Measurements from ENCODE around the gene TRAPPC3.
A peak's percentile ranks its signal among the peaks of the same experiment; 100 is the strongest.

TRAPPC3 gene

DNA sequence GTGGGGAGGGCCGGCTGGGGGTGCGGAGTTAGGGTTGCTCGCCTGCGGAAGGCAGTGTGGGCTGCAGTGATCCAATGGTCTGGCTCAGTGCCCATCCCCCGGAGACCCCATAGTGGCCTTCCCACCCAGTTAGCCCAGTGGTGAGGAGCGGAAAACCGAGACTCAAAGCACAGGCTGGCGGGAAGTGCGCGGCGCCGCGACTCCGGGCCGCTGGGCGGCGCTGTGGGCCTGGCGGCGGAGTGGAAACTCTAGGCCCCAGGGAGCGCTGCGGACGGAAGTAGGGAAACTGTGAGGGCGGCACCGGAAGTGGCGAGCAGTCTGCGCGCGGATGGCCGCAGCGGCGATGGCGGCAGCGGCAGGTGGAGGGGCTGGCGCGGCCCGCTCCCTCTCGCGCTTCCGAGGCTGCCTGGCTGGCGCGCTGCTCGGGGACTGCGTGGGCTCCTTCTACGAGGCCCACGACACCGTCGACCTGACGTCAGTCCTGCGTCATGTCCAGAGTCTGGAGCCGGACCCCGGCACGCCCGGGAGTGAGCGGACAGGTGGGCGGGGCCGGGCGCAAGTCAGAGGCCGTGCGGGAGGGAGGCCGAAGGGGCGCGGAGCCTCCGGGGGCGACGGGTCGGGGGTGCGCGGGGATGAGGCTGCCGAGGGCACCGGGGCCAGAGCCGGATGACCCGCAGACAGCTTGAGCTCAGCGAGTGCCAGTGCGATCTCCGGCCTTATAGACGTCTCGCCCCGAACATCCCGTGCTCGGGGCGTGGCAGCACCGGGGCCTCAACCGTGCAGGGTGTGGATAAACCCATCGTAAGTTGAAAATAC is 60.5 kb downstream of the TRAPPC3 start, which contains the start of gene ADPRS (continued):
- TF ChIP-seq ZNF664 (tag by site-specific recombination; IDR thresholded peaks at IDR 0.05) (peak; percentile 6; the same call in 1 of the 2 replicates), ZNF140 (tag by site-specific recombination; IDR thresholded peaks at IDR 0.05) (no peak), ZNF2 (tag by site-specific recombination; IDR thresholded peaks at IDR 0.05) (peak; percentile 86), RBAK (tag by site-specific recombination; IDR thresholded peaks at IDR 0.05) (no peak), ZNF677 (tag by site-specific recombination; IDR thresholded peaks at IDR 0.05) (no peak), SP7 (tag by site-specific recombination; IDR thresholded peaks at IDR 0.05) (peak; percentile 91), ZNF214 (tag by site-specific recombination; IDR thresholded peaks at IDR 0.05; ENCODE audit: borderline replicate concordance) (no peak), ZNF561 (tag by site-specific recombination; IDR thresholded peaks at IDR 0.05; ENCODE audit: borderline replicate concordance) (peak; percentile 98), SETDB1 (IDR thresholded peaks at IDR 0.05; ENCODE audit: insufficient read length, low read length) (no peak), ZNF791 (tag by site-specific recombination; IDR thresholded peaks at IDR 0.05) (no peak), ZNF707 (tag by site-specific recombination; IDR thresholded peaks at IDR 0.05) (no peak), ZNF37A (tag by site-specific recombination; IDR thresholded peaks at IDR 0.05) (no peak), ZNF23 (tag by site-specific recombination; IDR thresholded peaks at IDR 0.05; ENCODE audit: borderline replicate concordance) (no peak), ZNF558 (tag by site-specific recombination; IDR thresholded peaks at IDR 0.05) (no peak), ZNF629 (tag by site-specific recombination; IDR thresholded peaks at IDR 0.05) (peak; percentile 97), ZNF549 (tag by site-specific recombination; IDR thresholded peaks at IDR 0.05) (no peak), ZSCAN23 (tag by site-specific recombination; IDR thresholded peaks at IDR 0.05) (no peak), SCRT1 (tag by site-specific recombination; IDR thresholded peaks at IDR 0.05; ENCODE audit: borderline replicate concordance) (peak; percentile 83; the same call in 1 of the 2 replicates), ZXDB (tag by site-specific recombination; IDR thresholded peaks at IDR 0.05) (peak; percentile 96), ZNF350 (tag by site-specific recombination; IDR thresholded peaks at IDR 0.05) (no peak)
- TF ChIP-seq, protein P1, sequence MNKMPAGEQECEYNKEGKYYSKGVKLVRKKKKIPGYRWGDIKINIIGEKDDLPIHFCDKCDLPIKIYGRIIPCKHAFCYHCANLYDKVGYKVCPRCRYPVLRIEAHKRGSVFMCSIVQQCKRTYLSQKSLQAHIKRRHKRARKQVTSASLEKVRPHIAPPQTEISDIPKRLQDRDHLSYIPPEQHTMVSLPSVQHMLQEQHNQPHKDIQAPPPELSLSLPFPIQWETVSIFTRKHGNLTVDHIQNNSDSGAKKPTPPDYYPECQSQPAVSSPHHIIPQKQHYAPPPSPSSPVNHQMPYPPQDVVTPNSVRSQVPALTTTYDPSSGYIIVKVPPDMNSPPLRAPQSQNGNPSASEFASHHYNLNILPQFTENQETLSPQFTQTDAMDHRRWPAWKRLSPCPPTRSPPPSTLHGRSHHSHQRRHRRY (tag by site-specific recombination; IDR thresholded peaks at IDR 0.05): no peak
- TF ChIP-seq, protein P2, sequence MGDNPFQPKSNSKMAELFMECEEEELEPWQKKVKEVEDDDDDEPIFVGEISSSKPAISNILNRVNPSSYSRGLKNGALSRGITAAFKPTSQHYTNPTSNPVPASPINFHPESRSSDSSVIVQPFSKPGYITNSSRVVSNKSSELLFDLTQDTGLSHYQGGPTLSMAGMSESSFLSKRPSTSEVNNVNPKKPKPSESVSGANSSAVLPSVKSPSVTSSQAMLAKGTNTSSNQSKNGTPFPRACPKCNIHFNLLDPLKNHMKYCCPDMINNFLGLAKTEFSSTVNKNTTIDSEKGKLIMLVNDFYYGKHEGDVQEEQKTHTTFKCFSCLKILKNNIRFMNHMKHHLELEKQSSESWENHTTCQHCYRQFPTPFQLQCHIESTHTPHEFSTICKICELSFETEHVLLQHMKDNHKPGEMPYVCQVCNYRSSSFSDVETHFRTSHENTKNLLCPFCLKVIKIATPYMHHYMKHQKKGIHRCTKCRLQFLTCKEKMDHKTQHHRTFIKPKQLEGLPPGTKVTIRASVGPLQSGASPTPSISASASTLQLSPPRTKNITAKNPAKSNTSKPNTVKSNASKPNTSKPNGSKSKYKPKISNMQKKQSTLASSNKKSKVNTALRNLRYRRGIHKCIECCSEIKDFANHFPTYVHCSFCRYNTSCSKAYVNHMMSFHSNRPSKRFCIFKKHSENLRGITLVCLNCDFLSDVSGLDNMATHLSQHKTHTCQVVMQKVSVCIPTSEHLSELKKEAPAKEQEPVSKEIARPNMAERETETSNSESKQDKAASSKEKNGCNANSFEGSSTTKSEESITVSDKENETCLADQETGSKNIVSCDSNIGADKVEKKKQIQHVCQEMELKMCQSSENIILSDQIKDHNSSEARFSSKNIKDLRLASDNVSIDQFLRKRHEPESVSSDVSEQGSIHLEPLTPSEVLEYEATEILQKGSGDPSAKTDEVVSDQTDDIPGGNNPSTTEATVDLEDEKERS (tag by site-specific recombination; IDR thresholded peaks at IDR 0.05): no peak
- TF ChIP-seq, protein P3, sequence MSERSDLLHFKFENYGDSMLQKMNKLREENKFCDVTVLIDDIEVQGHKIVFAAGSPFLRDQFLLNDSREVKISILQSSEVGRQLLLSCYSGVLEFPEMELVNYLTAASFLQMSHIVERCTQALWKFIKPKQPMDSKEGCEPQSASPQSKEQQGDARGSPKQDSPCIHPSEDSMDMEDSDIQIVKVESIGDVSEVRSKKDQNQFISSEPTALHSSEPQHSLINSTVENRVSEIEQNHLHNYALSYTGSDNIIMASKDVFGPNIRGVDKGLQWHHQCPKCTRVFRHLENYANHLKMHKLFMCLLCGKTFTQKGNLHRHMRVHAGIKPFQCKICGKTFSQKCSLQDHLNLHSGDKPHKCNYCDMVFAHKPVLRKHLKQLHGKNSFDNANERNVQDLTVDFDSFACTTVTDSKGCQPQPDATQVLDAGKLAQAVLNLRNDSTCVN (tag by site-specific recombination; optimal IDR thresholded peaks at IDR 0.05): peak; percentile 99
- TF ChIP-seq, protein P4, sequence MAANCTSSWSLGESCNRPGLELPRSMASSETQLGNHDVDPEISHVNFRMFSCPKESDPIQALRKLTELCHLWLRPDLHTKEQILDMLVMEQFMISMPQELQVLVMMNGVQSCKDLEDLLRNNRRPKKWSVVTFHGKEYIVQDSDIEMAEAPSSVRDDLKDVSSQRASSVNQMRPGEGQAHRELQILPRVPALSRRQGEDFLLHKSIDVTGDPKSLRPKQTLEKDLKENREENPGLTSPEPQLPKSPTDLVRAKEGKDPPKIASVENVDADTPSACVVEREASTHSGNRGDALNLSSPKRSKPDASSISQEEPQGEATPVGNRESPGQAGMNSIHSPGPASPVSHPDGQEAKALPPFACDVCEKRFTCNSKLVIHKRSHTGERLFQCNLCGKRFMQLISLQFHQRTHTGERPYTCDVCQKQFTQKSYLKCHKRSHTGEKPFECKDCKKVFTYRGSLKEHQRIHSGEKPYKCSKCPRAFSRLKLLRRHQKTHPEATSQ (tag by site-specific recombination; IDR thresholded peaks at IDR 0.05): peak; percentile 97
- TF ChIP-seq, protein P5, sequence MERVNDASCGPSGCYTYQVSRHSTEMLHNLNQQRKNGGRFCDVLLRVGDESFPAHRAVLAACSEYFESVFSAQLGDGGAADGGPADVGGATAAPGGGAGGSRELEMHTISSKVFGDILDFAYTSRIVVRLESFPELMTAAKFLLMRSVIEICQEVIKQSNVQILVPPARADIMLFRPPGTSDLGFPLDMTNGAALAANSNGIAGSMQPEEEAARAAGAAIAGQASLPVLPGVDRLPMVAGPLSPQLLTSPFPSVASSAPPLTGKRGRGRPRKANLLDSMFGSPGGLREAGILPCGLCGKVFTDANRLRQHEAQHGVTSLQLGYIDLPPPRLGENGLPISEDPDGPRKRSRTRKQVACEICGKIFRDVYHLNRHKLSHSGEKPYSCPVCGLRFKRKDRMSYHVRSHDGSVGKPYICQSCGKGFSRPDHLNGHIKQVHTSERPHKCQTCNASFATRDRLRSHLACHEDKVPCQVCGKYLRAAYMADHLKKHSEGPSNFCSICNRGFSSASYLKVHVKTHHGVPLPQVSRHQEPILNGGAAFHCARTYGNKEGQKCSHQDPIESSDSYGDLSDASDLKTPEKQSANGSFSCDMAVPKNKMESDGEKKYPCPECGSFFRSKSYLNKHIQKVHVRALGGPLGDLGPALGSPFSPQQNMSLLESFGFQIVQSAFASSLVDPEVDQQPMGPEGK (tag by site-specific recombination; IDR thresholded peaks at IDR 0.05): peak; percentile 67
- TF ChIP-seq, protein P6, sequence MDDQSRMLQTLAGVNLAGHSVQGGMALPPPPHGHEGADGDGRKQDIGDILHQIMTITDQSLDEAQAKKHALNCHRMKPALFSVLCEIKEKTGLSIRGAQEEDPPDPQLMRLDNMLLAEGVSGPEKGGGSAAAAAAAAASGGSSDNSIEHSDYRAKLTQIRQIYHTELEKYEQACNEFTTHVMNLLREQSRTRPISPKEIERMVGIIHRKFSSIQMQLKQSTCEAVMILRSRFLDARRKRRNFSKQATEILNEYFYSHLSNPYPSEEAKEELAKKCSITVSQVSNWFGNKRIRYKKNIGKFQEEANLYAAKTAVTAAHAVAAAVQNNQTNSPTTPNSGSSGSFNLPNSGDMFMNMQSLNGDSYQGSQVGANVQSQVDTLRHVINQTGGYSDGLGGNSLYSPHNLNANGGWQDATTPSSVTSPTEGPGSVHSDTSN (CRISPR knock-in tag; IDR thresholded peaks at IDR 0.05): peak; percentile 93; the same call in 1 of the 2 replicates
- TF ChIP-seq, protein P7, sequence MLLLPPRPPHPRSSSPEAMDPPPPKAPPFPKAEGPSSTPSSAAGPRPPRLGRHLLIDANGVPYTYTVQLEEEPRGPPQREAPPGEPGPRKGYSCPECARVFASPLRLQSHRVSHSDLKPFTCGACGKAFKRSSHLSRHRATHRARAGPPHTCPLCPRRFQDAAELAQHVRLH (tag by site-specific recombination; IDR thresholded peaks at IDR 0.05): peak; percentile 85; the same call in 1 of the 2 replicates
- TF ChIP-seq, protein P8, sequence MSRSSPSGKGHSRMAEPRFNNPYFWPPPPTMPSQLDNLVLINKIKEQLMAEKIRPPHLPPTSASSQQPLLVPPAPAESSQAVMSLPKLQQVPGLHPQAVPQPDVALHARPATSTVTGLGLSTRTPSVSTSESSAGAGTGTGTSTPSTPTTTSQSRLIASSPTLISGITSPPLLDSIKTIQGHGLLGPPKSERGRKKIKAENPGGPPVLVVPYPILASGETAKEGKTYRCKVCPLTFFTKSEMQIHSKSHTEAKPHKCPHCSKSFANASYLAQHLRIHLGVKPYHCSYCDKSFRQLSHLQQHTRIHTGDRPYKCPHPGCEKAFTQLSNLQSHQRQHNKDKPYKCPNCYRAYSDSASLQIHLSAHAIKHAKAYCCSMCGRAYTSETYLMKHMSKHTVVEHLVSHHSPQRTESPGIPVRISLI (tag by site-specific recombination; IDR thresholded peaks at IDR 0.05): no peak
